ENCODE data around the gene PRKG1.

DNA sequence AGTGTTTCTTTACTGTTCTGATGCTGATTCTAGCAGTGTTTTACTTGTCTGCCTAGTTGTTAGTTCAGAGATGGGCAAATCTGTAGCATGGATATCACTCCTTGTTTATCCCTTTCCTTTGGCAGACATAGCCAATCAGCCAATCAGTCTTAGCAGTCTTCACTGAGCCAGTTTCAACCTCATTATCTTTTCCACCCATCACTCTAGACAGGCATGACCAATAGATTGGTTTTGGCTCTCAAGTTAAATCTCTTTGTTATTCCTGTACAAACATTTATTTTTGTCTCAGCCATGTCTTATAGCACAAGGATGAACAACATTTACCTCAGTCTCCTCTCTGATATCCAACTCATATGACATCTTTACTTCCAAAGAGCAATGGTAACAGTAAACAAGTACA is 109.5 kb downstream of the PRKG1 start:
- no peak for TF ChIP-seq CBX5 (IDR thresholded peaks at IDR 0.05; ENCODE audit: low read depth, low read length)
- no peak for TF ChIP-seq CTCF (IDR thresholded peaks at IDR 0.05; ENCODE audit: control extremely low read depth in 1 of 3, insufficient read depth in 1 of 3, low read depth in 1 of 3, low read length in 3 of 3)

Data from H1 (cell line).